Measurements from ENCODE around the gene XYLT1.

GRCh38 chr16:17313085-17313611, 157.6 kb downstream of the XYLT1 start:
- TF ChIP-seq, protein P1, sequence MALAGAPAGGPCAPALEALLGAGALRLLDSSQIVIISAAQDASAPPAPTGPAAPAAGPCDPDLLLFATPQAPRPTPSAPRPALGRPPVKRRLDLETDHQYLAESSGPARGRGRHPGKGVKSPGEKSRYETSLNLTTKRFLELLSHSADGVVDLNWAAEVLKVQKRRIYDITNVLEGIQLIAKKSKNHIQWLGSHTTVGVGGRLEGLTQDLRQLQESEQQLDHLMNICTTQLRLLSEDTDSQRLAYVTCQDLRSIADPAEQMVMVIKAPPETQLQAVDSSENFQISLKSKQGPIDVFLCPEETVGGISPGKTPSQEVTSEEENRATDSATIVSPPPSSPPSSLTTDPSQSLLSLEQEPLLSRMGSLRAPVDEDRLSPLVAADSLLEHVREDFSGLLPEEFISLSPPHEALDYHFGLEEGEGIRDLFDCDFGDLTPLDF (CRISPR knock-in tag; IDR thresholded peaks at IDR 0.05): no peak
- TF ChIP-seq HNRNPUL1 (IDR thresholded peaks at IDR 0.05; ENCODE audit: low read length) (no peak), YY1 (IDR thresholded peaks at IDR 0.05; ENCODE audit: borderline replicate concordance in 1 of 3, control insufficient read depth in 1 of 3, extremely low read depth in 1 of 3, insufficient read depth in 3 of 3, insufficient read length in 1 of 3, insufficient replicate concordance in 2 of 3, low read depth in 1 of 3, low read length in 2 of 3) (no peak), HNRNPLL (IDR thresholded peaks at IDR 0.05; ENCODE audit: low read depth, low read length, poor library complexity, severe bottlenecking) (no peak), ZBTB34 (CRISPR knock-in tag; IDR thresholded peaks at IDR 0.05) (no peak)

Measured in K562 (cell line).